ENCODE results near the gene TSPYL6.

The TSPYL6 gene

GRCh38 chr2:54262015-54262765, 6.2 kb upstream of the TSPYL6 start:
- TF ChIP-seq POLR2AphosphoS5 (IDR thresholded peaks at IDR 0.05; ENCODE audit: borderline replicate concordance, low read depth, low read length) = no peak
- no peak for TF ChIP-seq EZH2 (IDR thresholded peaks at IDR 0.05)
- no peak for TF ChIP-seq FOXP2 (optimal IDR thresholded peaks at IDR 0.05; ENCODE audit: control extremely low read depth, extremely low read length, insufficient read depth)
- H3K36me3 ChIP-seq (ENCODE audit: insufficient read depth, low read length) = no peaks in the 10 kb centered on the region
- no peak overlapping the region for H3K27ac ChIP-seq
- H3K9ac ChIP-seq (ENCODE audit: insufficient read length) = no peak overlapping the region
- H3K9me3 ChIP-seq (ENCODE audit: low read depth, low read length) = no peaks in the 10 kb centered on the region
- DNase-seq (ENCODE audit: low read depth, low spot score) = no peak
- no peak overlapping the region for H3K4me3 ChIP-seq

GRCh38 chr2:54261537-54261936, 5.5 kb upstream of the TSPYL6 start:
- TF ChIP-seq FOXP2 (optimal IDR thresholded peaks at IDR 0.05; ENCODE audit: control extremely low read depth, extremely low read length, insufficient read depth) (no peak), POLR2AphosphoS5 (IDR thresholded peaks at IDR 0.05; ENCODE audit: borderline replicate concordance, low read depth, low read length) (no peak), EZH2 (IDR thresholded peaks at IDR 0.05) (no peak)
- no peak overlapping the region for H3K4me3 ChIP-seq
- no peaks in the 10 kb centered on the region for H3K9me3 ChIP-seq (ENCODE audit: low read depth, low read length)
- H3K36me3 ChIP-seq (ENCODE audit: insufficient read depth, low read length) = no peaks in the 10 kb centered on the region
- no peak for DNase-seq (ENCODE audit: low read depth, low spot score)
- H3K27ac ChIP-seq = no peak overlapping the region
- H3K9ac ChIP-seq (ENCODE audit: insufficient read length) = no peak overlapping the region

- TF ChIP-seq EZH2 (IDR thresholded peaks at IDR 0.05) (no peak), POLR2AphosphoS5 (IDR thresholded peaks at IDR 0.05; ENCODE audit: borderline replicate concordance, low read depth, low read length) (no peak), FOXP2 (optimal IDR thresholded peaks at IDR 0.05; ENCODE audit: control extremely low read depth, extremely low read length, insufficient read depth) (no peak)
- H3K9me3 ChIP-seq (ENCODE audit: low read depth, low read length) = no peaks in the 10 kb centered on the region
- no peaks in the 10 kb centered on the region for H3K36me3 ChIP-seq (ENCODE audit: insufficient read depth, low read length)
- no peak overlapping the region for H3K9ac ChIP-seq (ENCODE audit: insufficient read length)
- H3K4me3 ChIP-seq = no peak overlapping the region
- H3K27ac ChIP-seq = no peak overlapping the region
- DNase-seq (ENCODE audit: low read depth, low spot score) = no peak
Measured at GRCh38 chr2:54260241-54260595, 4.2 kb upstream of the TSPYL6 start.

- Histone ChIP-seq H3K36me3 (ENCODE audit: insufficient read depth, low read length) (no peaks in the 10 kb centered on the region), H3K4me3 (no peak overlapping the region), H3K27ac (no peak overlapping the region), H3K9ac (ENCODE audit: insufficient read length) (no peak overlapping the region), H3K9me3 (ENCODE audit: low read depth, low read length) (no peaks in the 10 kb centered on the region)
- TF ChIP-seq FOXP2 (optimal IDR thresholded peaks at IDR 0.05; ENCODE audit: control extremely low read depth, extremely low read length, insufficient read depth) (no peak), POLR2AphosphoS5 (IDR thresholded peaks at IDR 0.05; ENCODE audit: borderline replicate concordance, low read depth, low read length) (no peak), EZH2 (IDR thresholded peaks at IDR 0.05) (no peak)
- no peak for DNase-seq (ENCODE audit: low read depth, low spot score)
Measured at GRCh38 chr2:54259413-54260240, 3.6 kb upstream of the TSPYL6 start.

- DNase-seq (ENCODE audit: low read depth, low spot score) = no peak
- Histone ChIP-seq H3K36me3 (ENCODE audit: insufficient read depth, low read length) (no peaks in the 10 kb centered on the region), H3K9me3 (ENCODE audit: low read depth, low read length) (no peaks in the 10 kb centered on the region), H3K9ac (ENCODE audit: insufficient read length) (no peak overlapping the region), H3K27ac (no peak overlapping the region), H3K4me3 (no peak overlapping the region)
- TF ChIP-seq FOXP2 (optimal IDR thresholded peaks at IDR 0.05; ENCODE audit: control extremely low read depth, extremely low read length, insufficient read depth) = no peak
- TF ChIP-seq EZH2 (IDR thresholded peaks at IDR 0.05) = no peak
- no peak for TF ChIP-seq POLR2AphosphoS5 (IDR thresholded peaks at IDR 0.05; ENCODE audit: borderline replicate concordance, low read depth, low read length)
Measured at GRCh38 chr2:54258166-54258565, 2.1 kb upstream of the TSPYL6 start.

- no peak overlapping the region for H3K4me3 ChIP-seq
- no peak overlapping the region for H3K27ac ChIP-seq
- DNase-seq (ENCODE audit: low read depth, low spot score) = no peak
- H3K9ac ChIP-seq (ENCODE audit: insufficient read length) = no peak overlapping the region
- H3K9me3 ChIP-seq (ENCODE audit: low read depth, low read length) = no peaks in the 10 kb centered on the region
- TF ChIP-seq FOXP2 (optimal IDR thresholded peaks at IDR 0.05; ENCODE audit: control extremely low read depth, extremely low read length, insufficient read depth) (no peak), EZH2 (IDR thresholded peaks at IDR 0.05) (no peak), POLR2AphosphoS5 (IDR thresholded peaks at IDR 0.05; ENCODE audit: borderline replicate concordance, low read depth, low read length) (no peak)
- H3K36me3 ChIP-seq (ENCODE audit: insufficient read depth, low read length) = no peaks in the 10 kb centered on the region
Measured at GRCh38 chr2:54255230-54256090, 569 bp downstream of the TSPYL6 start.

- Histone ChIP-seq H3K4me3 (no peak overlapping the region), H3K9me3 (ENCODE audit: low read depth, low read length) (no peaks in the 10 kb centered on the region), H3K27ac (no peak overlapping the region), H3K36me3 (ENCODE audit: insufficient read depth, low read length) (no peaks in the 10 kb centered on the region), H3K9ac (ENCODE audit: insufficient read length) (no peak overlapping the region)
- no peak for DNase-seq (ENCODE audit: low read depth, low spot score)
- TF ChIP-seq EZH2 (IDR thresholded peaks at IDR 0.05) = no peak
- TF ChIP-seq FOXP2 (optimal IDR thresholded peaks at IDR 0.05; ENCODE audit: control extremely low read depth, extremely low read length, insufficient read depth) = no peak
- TF ChIP-seq POLR2AphosphoS5 (IDR thresholded peaks at IDR 0.05; ENCODE audit: borderline replicate concordance, low read depth, low read length) = no peak
Measured at GRCh38 chr2:54254180-54254579, 1.8 kb downstream of the TSPYL6 start.

GRCh38 chr2:54249629-54250028, 6.4 kb downstream of the TSPYL6 start:
- no peaks in the 10 kb centered on the region for H3K36me3 ChIP-seq (ENCODE audit: insufficient read depth, low read length)
- no peak for DNase-seq (ENCODE audit: low read depth, low spot score)
- no peak overlapping the region for H3K27ac ChIP-seq
- no peak overlapping the region for H3K4me3 ChIP-seq
- no peak overlapping the region for H3K9ac ChIP-seq (ENCODE audit: insufficient read length)
- TF ChIP-seq FOXP2 (optimal IDR thresholded peaks at IDR 0.05; ENCODE audit: control extremely low read depth, extremely low read length, insufficient read depth) = no peak
- TF ChIP-seq POLR2AphosphoS5 (IDR thresholded peaks at IDR 0.05; ENCODE audit: borderline replicate concordance, low read depth, low read length) = no peak
- no peak for TF ChIP-seq EZH2 (IDR thresholded peaks at IDR 0.05)
- H3K9me3 ChIP-seq (ENCODE audit: low read depth, low read length) = no peaks in the 10 kb centered on the region

Measured in SK-N-MC (cell line).